Panc1 (cell line): ENCODE measurements around the gene ENAH.

Experiments
- CTCF ChIP-seq: fragments of 450-650 bp; IDR thresholded peaks from 2 replicates; pipeline ENCODE4 v1.5.1; 2017; ENCODE audit warnings: mild to moderate bottlenecking
- SIN3A ChIP-seq: IDR thresholded peaks from 2 replicates; pipeline ENCODE4 v1.6.1; 2012; ENCODE audit warnings: low read depth, mild to moderate bottlenecking, low read length, moderate library complexity, borderline replicate concordance; ENCODE audit not compliant: insufficient read depth

DNA sequence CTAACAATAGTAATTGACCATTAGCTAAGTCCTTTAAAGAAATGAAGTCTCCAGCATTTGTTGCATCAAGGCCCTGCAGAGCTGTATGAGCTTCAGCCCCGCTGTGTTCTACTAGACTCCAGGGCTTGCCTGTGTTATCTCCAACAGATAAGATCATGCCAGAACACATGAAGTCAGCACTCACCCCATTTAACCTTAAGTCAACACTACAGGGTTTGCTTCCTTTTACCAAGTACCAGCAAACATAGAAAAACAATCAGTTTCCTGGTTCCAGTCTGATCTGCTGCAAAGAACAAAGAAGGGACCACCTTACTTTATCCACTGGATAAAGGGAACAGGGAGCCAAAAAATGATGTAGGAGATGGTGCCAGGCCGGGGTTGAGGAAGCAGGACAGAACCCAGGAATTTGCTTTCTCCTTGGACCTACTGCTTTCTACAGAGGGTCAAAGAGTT is 41.3 kb upstream of the ENAH start:
- TF ChIP-seq CTCF (no peak), SIN3A (no peak)
